B cell (primary cell): Measurements from ENCODE around the gene CAMTA1. TPM values are rescaled to one million over a fixed set of nuclear protein-coding genes. Genes with fewer than 3 reads are reported as not detected.

Experiments
- ATAC-seq: fragments of 200-7000 bp; cut with Tn5 transposase; one replicate; pipeline ENCODE4 v1.10.0; 2021; ENCODE audit warnings: low read depth, mild to moderate bottlenecking, moderate number of reproducible peaks, moderate library complexity
- CTCF ChIA-PET: fragments of 350-600 bp; sonication (Branson Sonifier 250); formaldehyde crosslinking; loops from one replicate; lab custom pipeline; 2021; ENCODE audit warnings: antibody characterized with exemption, inconsistent platforms; lab: Charles Lee
- POLR2A ChIA-PET: fragments of 350-600 bp; sonication (Branson Sonifier 250); formaldehyde crosslinking; loops from one replicate; lab custom pipeline; 2021; ENCODE audit warnings: antibody characterized with exemption; lab: Charles Lee
- DNase-seq: peaks from one replicate; pipeline ENCODE4 v3.0.0; 2013
- H2AFZ ChIP-seq: 2 replicates; pipeline ENCODE4 v1.6.1; 2012; ENCODE audit warnings: mild to moderate bottlenecking, low read depth, low read length; ENCODE audit not compliant: insufficient read depth, poor library complexity, severe bottlenecking
- H3K27ac ChIP-seq, 2 donors: 1 replicate in 1 of 2; 2 replicates in 1 of 2; pipeline ENCODE4 v1.5.1; 2012 to 2013; ENCODE audit warnings: low read length in 2 of 2, mild to moderate bottlenecking in 2 of 2, moderate library complexity in 1 of 2
- H3K27me3 ChIP-seq, 4 experiments: fragments of 200-600 bp in 1 of 4; sonication (generic) in 1 of 4; replicated peaks in 1 of 4; 1 replicate in 2 of 4; 2 replicates in 2 of 4; pipeline versions ENCODE4 v1.6.1 to v1.7.0; 2013 to 2016; ENCODE audit warnings: low read length in 3 of 4, mild to moderate bottlenecking in 2 of 4, mixed read lengths in 1 of 4, moderate library complexity in 1 of 4; ENCODE audit not compliant: insufficient read depth in 4 of 4, control insufficient read depth in 3 of 4; ENCODE audit errors: control extremely low read depth in 1 of 4
- H3K36me3 ChIP-seq, 2 experiments: replicated peaks in 1 of 2; 1 replicate in 1 of 2; 2 replicates in 1 of 2; pipeline versions ENCODE4 v1.6.1 to v1.7.1; 2013; ENCODE audit warnings: low read length in 1 of 2; ENCODE audit not compliant: insufficient read depth in 2 of 2, control insufficient read depth in 1 of 2; ENCODE audit errors: control extremely low read depth in 1 of 2, extremely low read depth in 1 of 2
- H3K4me1 ChIP-seq, 2 donors: fragments of 200-600 bp in 1 of 2; sonication (generic) in 1 of 2; 1 replicate in 1 of 2; 2 replicates in 1 of 2; pipeline versions ENCODE4 v1.5.1 to v1.6.1; 2013 to 2017; ENCODE audit warnings: low read length in 2 of 2; ENCODE audit not compliant: control insufficient read depth in 2 of 2, insufficient read depth in 2 of 2
- H3K4me2 ChIP-seq: replicated peaks from 2 replicates; pipeline ENCODE3; 2012; ENCODE audit warnings: mild to moderate bottlenecking, low read depth, low read length; ENCODE audit not compliant: poor library complexity, severe bottlenecking
- H3K4me3 ChIP-seq, 5 experiments: fragments of 200-600 bp in 1 of 5; sonication (generic) in 1 of 5; 1 replicate in 3 of 5; 2 replicates in 2 of 5; pipeline versions ENCODE4 v1.5.1 to v1.7.0; 2011 to 2016; ENCODE audit warnings: low read length in 4 of 5, mild to moderate bottlenecking in 4 of 5, low read depth in 2 of 5, control low read depth in 1 of 5, moderate library complexity in 1 of 5; ENCODE audit not compliant: insufficient read depth in 1 of 5; ENCODE audit errors: control extremely low read depth in 1 of 5, extremely low read depth in 1 of 5
- H3K79me2 ChIP-seq: fragments of 200-600 bp; sonication (generic); one replicate; pipeline ENCODE4 v1.6.0; 2016; ENCODE audit warnings: low read length; ENCODE audit not compliant: control insufficient read depth, insufficient read depth
- H3K9ac ChIP-seq: fragments of 200-600 bp; sonication (generic); 2 replicates; pipeline ENCODE4 v1.6.1; 2017; ENCODE audit warnings: mild to moderate bottlenecking, low read length, moderate library complexity
- H3K9me3 ChIP-seq, 3 donors: one replicate each; pipeline versions ENCODE4 v1.6.1 to v1.7.1; 2013; ENCODE audit warnings: low read length in 2 of 3; ENCODE audit not compliant: control insufficient read depth in 2 of 3, insufficient read depth in 1 of 3; ENCODE audit errors: control extremely low read depth in 1 of 3
- H4K20me1 ChIP-seq: 2 replicates; pipeline ENCODE4 v1.6.0; 2012; ENCODE audit warnings: mild to moderate bottlenecking, low read length; ENCODE audit not compliant: insufficient read depth, control insufficient read depth, poor library complexity, severe bottlenecking
- H3K27ac Mint-ChIP-seq: one replicate; pipeline ENCODE4 v1.8.0; 2021; ENCODE audit warnings: mixed read lengths
- H3K27me3 Mint-ChIP-seq: one replicate; pipeline ENCODE4 v1.8.0; 2021; ENCODE audit warnings: mixed read lengths
- H3K4me1 Mint-ChIP-seq: one replicate; pipeline ENCODE4 v1.8.0; 2021; ENCODE audit warnings: mixed read lengths
- H3K4me3 Mint-ChIP-seq: one replicate; pipeline ENCODE4 v1.8.0; 2021; ENCODE audit warnings: mixed read lengths
- H3K9me3 Mint-ChIP-seq: one replicate; pipeline ENCODE4 v1.8.0; 2022; ENCODE audit warnings: mixed read lengths; ENCODE audit not compliant: insufficient read depth
- CTCF ChIP-seq: fragments of 200-600 bp; IDR thresholded peaks from one replicate; pipeline ENCODE4 v1.8.0; 2022; ENCODE audit warnings: antibody characterized with exemption, mild to moderate bottlenecking
- EZH2 ChIP-seq: IDR thresholded peaks from 2 replicates; pipeline ENCODE4 v1.6.1; 2012; ENCODE audit warnings: borderline replicate concordance, low read depth, mild to moderate bottlenecking, moderate library complexity, low read length; ENCODE audit not compliant: insufficient read depth, poor library complexity, severe bottlenecking
- WGBS: methylation state at CpG from one replicate; pipeline ENCODE4 v1.1.5; 2013; ENCODE audit warnings: missing lambda C conversion rate; ENCODE audit not compliant: insufficient coverage; 5-methylcytosine and 5-hydroxymethylcytosine counted together
- intact Hi-C: fragments of 100-400 bp; cut with micrococcal nuclease; formaldehyde crosslinking; loops from one replicate; pipeline ENCODE4 v1.10.0; 2022
- polyA plus RNA-seq: library from polyadenylated mRNA; depleted of rRNA; stranded (reverse); fragments of >200 nt; gene quantifications from 2 replicates; pipeline ENCODE4 v1.2.3, GENCODE V29; 2012
- total RNA-seq, 2 donors: library from RNA; stranded (reverse); fragments of 120-200 nt in 1 of 2; gene quantifications; 1 replicate in 1 of 2; 2 replicates in 1 of 2; pipeline versions ENCODE4 v1.2.3 to v1.2.4, GENCODE V29; 2013 to 2022

CAMTA1 gene
- total and polyA plus RNA-seq, 2 donors (not counting 1 experiment from before 2014, with no cell fraction given) = 42.2 to 45.7 TPM

- no peak for TF ChIP-seq CTCF
- TF ChIP-seq EZH2 = no peak
Observed at GRCh38 chr1:7652515-7653098, 867.4 kb downstream of the CAMTA1 start.

GRCh38 chr1:7654725-7655124 is 869.5 kb downstream of the CAMTA1 start:
- Mint-ChIP-seq H3K4me3 (no peak overlapping the region), H3K27me3 (no peaks in the 10 kb centered on the region), H3K27ac (no peak overlapping the region), H3K9me3 (no peaks in the 10 kb centered on the region), H3K4me1 (no peaks in the 10 kb centered on the region)
- peaks cover 0 to 15% (median 0%) of the 10 kb centered on the region in 3 donors for H3K9me3 ChIP-seq
- no peak overlapping the region for H2AFZ ChIP-seq
- H3K4me2 ChIP-seq = no peak overlapping the region
- TF ChIP-seq CTCF (no peak), EZH2 (no peak)
- ATAC-seq = no peak
- CTCF ChIA-PET = no interaction called here
- 91% methylated on average over 1 of the region's 1 CpG for WGBS
- no peak overlapping the region for H3K9ac ChIP-seq
- H3K4me3 ChIP-seq = no peak overlapping the region
- intact Hi-C loops = no loop called here
- H4K20me1 ChIP-seq = no peaks in the 10 kb centered on the region
- no peak for DNase-seq
- no peaks in the 10 kb centered on the region for H3K4me1 ChIP-seq
- H3K27ac ChIP-seq = no peak overlapping the region
- no peaks in the 10 kb centered on the region for H3K79me2 ChIP-seq
- no peaks in the 10 kb centered on the region for H3K27me3 ChIP-seq
- POLR2A ChIA-PET = no interaction called here
- H3K36me3 ChIP-seq = no peaks in the 10 kb centered on the region

More at GRCh38 chr1:7652515-7653098, 867.4 kb downstream of the CAMTA1 start:
- intact Hi-C loops = no loop called here
- WGBS = 65% methylated on average over 10 of the region's 12 CpGs
- no peak overlapping the region for H3K27ac ChIP-seq
- no peaks in the 10 kb centered on the region for H3K27me3 Mint-ChIP-seq
- H2AFZ ChIP-seq = no peak overlapping the region
- no peaks in the 10 kb centered on the region for H3K4me1 ChIP-seq
- H3K4me2 ChIP-seq = no peak overlapping the region
- H3K36me3 ChIP-seq = no peaks in the 10 kb centered on the region
- no peak overlapping the region for H3K4me3 ChIP-seq
- ChIA-PET CTCF (interaction anchor here (1.2 kb wide), 1 partner anchor 15 kb away, joined by 4 read pairs; no protein-coding TSS in a partner anchor), POLR2A (no interaction called here)
- H3K9me3 Mint-ChIP-seq = no peaks in the 10 kb centered on the region
- no peak overlapping the region for H3K4me3 Mint-ChIP-seq
- H3K27me3 ChIP-seq = peaks cover 0 to under 1% (median 0%) of the 10 kb centered on the region in 4 experiments
- no peak overlapping the region for H3K9ac ChIP-seq
- peaks cover 0 to under 1% (median 0%) of the 10 kb centered on the region in 3 donors for H3K9me3 ChIP-seq
- DNase-seq (no peak), ATAC-seq (no peak)
- no peak overlapping the region for H3K27ac Mint-ChIP-seq
- H4K20me1 ChIP-seq = no peaks in the 10 kb centered on the region
- no peaks in the 10 kb centered on the region for H3K4me1 Mint-ChIP-seq
- H3K79me2 ChIP-seq = no peaks in the 10 kb centered on the region
